GM06990 (cell line): Measurements from ENCODE around the gene GBF1.

Experiments
- DNase-seq: peaks from one replicate; pipeline ENCODE4 v3.0.0-alpha.2; 2011; ENCODE audit not compliant: insufficient read length; ENCODE audit errors: extremely low read depth
- H3K27me3 ChIP-seq: replicated peaks from 2 replicates; pipeline ENCODE4 v1.6.0; 2011; ENCODE audit warnings: low read length; ENCODE audit not compliant: control insufficient read depth, insufficient read depth
- H3K36me3 ChIP-seq: 2 replicates; pipeline ENCODE4 v1.5.1; 2011; ENCODE audit warnings: low read length; ENCODE audit not compliant: control insufficient read depth, insufficient read depth
- H3K4me3 ChIP-seq: replicated peaks from 2 replicates; pipeline ENCODE4 v1.5.1; 2011; ENCODE audit warnings: low read depth, mild to moderate bottlenecking, control low read depth, low read length
- CTCF ChIP-seq: IDR thresholded peaks from 2 replicates; pipeline ENCODE4 v1.5.1; 2011; ENCODE audit warnings: low read length, control low read depth, mild to moderate bottlenecking, inconsistent platforms; ENCODE audit not compliant: insufficient read depth, poor library complexity, severe bottlenecking

Gene GBF1

GRCh38 chr10:102280397-102281101, 35.2 kb downstream of the GBF1 start:
- Histone ChIP-seq H3K4me3 (no peak overlapping the region; the same call in 1 of the 2 replicates), H3K36me3 (no peaks in the 10 kb centered on the region; the same call in none of the 2 replicates), H3K27me3 (no peaks in the 10 kb centered on the region)
- no peak for DNase-seq
- no peak for TF ChIP-seq CTCF

GRCh38 chr10:102281102-102281487, 35.8 kb downstream of the GBF1 start:
- Histone ChIP-seq H3K4me3 (no peak overlapping the region), H3K36me3 (no peaks in the 10 kb centered on the region; the same call in none of the 2 replicates), H3K27me3 (no peaks in the 10 kb centered on the region)
- no peak for DNase-seq
- TF ChIP-seq CTCF = no peak

- TF ChIP-seq CTCF = no peak
- Histone ChIP-seq H3K4me3 (peak overlapping the region; percentile 37), H3K27me3 (no peaks in the 10 kb centered on the region), H3K36me3 (no peaks in the 10 kb centered on the region; the same call in 1 of the 2 replicates)
- no peak for DNase-seq
These were observed 38.2 kb downstream of the GBF1 start for GRCh38 chr10:102283488-102283887.

GRCh38 chr10:102283890-102284289, 38.6 kb downstream of the GBF1 start:
- DNase-seq = no peak
- no peaks in the 10 kb centered on the region for H3K27me3 ChIP-seq
- TF ChIP-seq CTCF = no peak
- H3K4me3 ChIP-seq = peak overlapping the region; percentile 37
- H3K36me3 ChIP-seq = no peaks in the 10 kb centered on the region; the same call in none of the 2 replicates

- Histone ChIP-seq H3K4me3 (no peak overlapping the region; the same call in 1 of the 2 replicates), H3K36me3 (no peaks in the 10 kb centered on the region; the same call in none of the 2 replicates), H3K27me3 (no peaks in the 10 kb centered on the region)
- no peak for DNase-seq
- TF ChIP-seq CTCF = no peak
These were observed 39.2 kb downstream of the GBF1 start for GRCh38 chr10:102284531-102284930.

- DNase-seq = no peak
- Histone ChIP-seq H3K4me3 (no peak overlapping the region), H3K36me3 (no peaks in the 10 kb centered on the region; the same call in none of the 2 replicates), H3K27me3 (no peaks in the 10 kb centered on the region)
- no peak for TF ChIP-seq CTCF
These were observed 39.8 kb downstream of the GBF1 start for GRCh38 chr10:102285133-102285532.
